Stimulated activated CD8-positive, alpha-beta memory T cell treated with anti-CD3 and anti-CD28 coated beads, Interleukin-15, amount 100 ng/mL, for 4 hours (primary cell): Measurements from ENCODE around the gene RAB3B.
"Not testable (repeated sequence)": the region's sequence is repeated elsewhere in the genome, so short reads cannot be mapped to it uniquely, and the experiment has no call there.

ENCODE experiments used
- DNase-seq, 2 donors: peaks; one replicate each; pipeline ENCODE4 v3.0.0-alpha.2; 2020; ENCODE audit warnings: low read depth in 2 of 2

The RAB3B gene

GRCh38 chr1:51989582-51990477 is 670 bp downstream of the RAB3B start:
- DNase-seq = no peak

- no peak for DNase-seq
Measured at GRCh38 chr1:51988254-51988653, 2.2 kb downstream of the RAB3B start.

- DNase-seq = no peak
Measured at GRCh38 chr1:51986718-51987117, 3.8 kb downstream of the RAB3B start.

GRCh38 chr1:51982161-51982560 is 8.3 kb downstream of the RAB3B start:
- DNase-seq = no peak

GRCh38 chr1:51981555-51981954 is 8.9 kb downstream of the RAB3B start:
- DNase-seq = no peak

GRCh38 chr1:51978099-51978498 is 12.4 kb downstream of the RAB3B start:
- DNase-seq = no peak

- no peak for DNase-seq
Measured at GRCh38 chr1:51976846-51977602, 13.5 kb downstream of the RAB3B start.

- no peak for DNase-seq
Measured at GRCh38 chr1:51973587-51974474, 16.7 kb downstream of the RAB3B start.

- no peak for DNase-seq
Measured at GRCh38 chr1:51969038-51969705, 21.3 kb downstream of the RAB3B start.

GRCh38 chr1:51968632-51969031 is 21.9 kb downstream of the RAB3B start:
- DNase-seq = no peak

- not testable (repeated sequence) for DNase-seq
Measured at GRCh38 chr1:51967213-51967791, 23.2 kb downstream of the RAB3B start.

GRCh38 chr1:51966559-51966958 is 23.9 kb downstream of the RAB3B start:
- no peak for DNase-seq

GRCh38 chr1:51964309-51964696 is 26.2 kb downstream of the RAB3B start:
- no peak for DNase-seq

GRCh38 chr1:51963592-51964308 is 26.8 kb downstream of the RAB3B start:
- DNase-seq = no peak

GRCh38 chr1:51962486-51963356 is 27.8 kb downstream of the RAB3B start:
- no peak for DNase-seq

GRCh38 chr1:51961954-51962353 is 28.5 kb downstream of the RAB3B start:
- no peak for DNase-seq

GRCh38 chr1:51961231-51961630 is 29.3 kb downstream of the RAB3B start:
- DNase-seq = no peak

- no peak for DNase-seq
Measured at GRCh38 chr1:51960262-51960661, 30.2 kb downstream of the RAB3B start.

GRCh38 chr1:51958824-51959223 is 31.7 kb downstream of the RAB3B start:
- DNase-seq = no peak
